ENCODE data around the gene FOXA3.
A peak's percentile ranks its signal among the peaks of the same experiment; 100 is the strongest.

GRCh38 chr19:45883586-45883880 lies 19.4 kb downstream of the FOXA3 start:
- no peak for TF ChIP-seq POLR2AphosphoS5 (IDR thresholded peaks at IDR 0.05)
- peak in 1 of 3 experiments; percentile 26 for TF ChIP-seq CTCF (IDR thresholded peaks at IDR 0.05)
